Transverse colon (tissue), 4 donors: ENCODE measurements around the gene TEKT4. TPM values are rescaled to one million over a fixed set of nuclear protein-coding genes. Genes with fewer than 3 reads are reported as not detected.
"Not testable (repeated sequence)": the region's sequence is repeated elsewhere in the genome, so short reads cannot be mapped to it uniquely, and the experiment has no call there.

Source experiments
- DNase-seq: peaks from one replicate; pipeline ENCODE4 v3.0.0-alpha.2; 2019
- H3K27ac ChIP-seq, 4 donors: fragments of 200-600 bp; sonication (generic); 2 replicates each; pipeline ENCODE4 v1.5.1; 2016 to 2018; ENCODE audit warnings: inconsistent platforms in 4 of 4
- H3K27me3 ChIP-seq: fragments of 200-600 bp; sonication (generic); 2 replicates; pipeline ENCODE4 v1.5.1; 2017; ENCODE audit warnings: inconsistent platforms
- H3K36me3 ChIP-seq, 4 donors: fragments of 200-600 bp; sonication (generic); 2 replicates each; pipeline ENCODE4 v1.5.1; 2017 to 2019; ENCODE audit warnings: inconsistent platforms in 4 of 4
- H3K4me1 ChIP-seq, 4 donors: fragments of 200-600 bp; sonication (generic); 2 replicates each; pipeline ENCODE4 v1.5.1; 2017 to 2020; ENCODE audit warnings: inconsistent platforms in 4 of 4
- H3K4me3 ChIP-seq, 4 donors: fragments of 200-600 bp; sonication (generic); 1 replicate in 1 of 4; 2 replicates in 3 of 4; pipeline versions ENCODE4 v1.5.1 to v1.6.1; 2017 to 2019; ENCODE audit warnings: inconsistent platforms in 4 of 4
- H3K9me3 ChIP-seq, 2 donors: fragments of 200-600 bp; sonication (generic); 2 replicates each; pipeline ENCODE4 v1.5.1; 2017 to 2019; ENCODE audit warnings: inconsistent platforms in 2 of 2
- EP300 ChIP-seq: sonication (generic); formaldehyde crosslinking; IDR thresholded peaks from one replicate; pipeline ENCODE4 v1.6.1; 2017; ENCODE audit warnings: antibody characterized with exemption, low read depth
- POLR2A ChIP-seq: fragments of 450-650 bp; IDR thresholded peaks from one replicate; pipeline ENCODE4 v1.6.1; 2016; ENCODE audit warnings: antibody characterized with exemption, mild to moderate bottlenecking, moderate library complexity
- POLR2AphosphoS5 ChIP-seq, 3 donors: sonication (generic); formaldehyde crosslinking; IDR thresholded peaks; one replicate each; pipeline ENCODE4 v1.6.1; 2016; ENCODE audit warnings: antibody characterized with exemption in 3 of 3
- WGBS, 2 donors: methylation state at CpG; one replicate each; pipeline ENCODE4 v1.1.5; 2018; ENCODE audit warnings: low coverage in 1 of 2; 5-methylcytosine and 5-hydroxymethylcytosine counted together
- in situ Hi-C, 4 donors: fragments of 200-750 bp; cut with MboI; loops; one replicate each; pipeline versions ENCODE4 v1.15.0 to v1.15.1; 2017; ENCODE audit warnings: low sequenced_read_pairs in 3 of 4, low pct_ligation_motif_present in 1 of 4, low pct_unique_long_range_greater_than_20kb in 1 of 4
- intact Hi-C: fragments of 100-400 bp; cut with DNase I; formaldehyde crosslinking; loops from one replicate; pipeline ENCODE4 v1.15.1; 2023; ENCODE audit warnings: low total_unique reads
- total RNA-seq, 4 donors: library from RNA; depleted of rRNA; stranded (reverse); fragments of >200 nt; gene quantifications; one replicate each; pipeline ENCODE4 v1.1.0, GENCODE V29; 2016
- TF ChIP-seq, protein P1 (sequence below), 5 experiments: fragments of 200-600 bp in 3 of 5; fragments of 450-650 bp in 2 of 5; sonication (generic) in 3 of 5; IDR thresholded peaks; 1 replicate in 2 of 5; 2 replicates in 3 of 5; pipeline ENCODE4 v1.5.1; 2016 to 2017; ENCODE audit warnings: antibody characterized with exemption in 5 of 5, inconsistent platforms in 3 of 5, mild to moderate bottlenecking in 2 of 5, moderate library complexity in 1 of 5

Gene TEKT4
- total RNA-seq, 4 donors from 2014 or later, result not detected

DNA sequence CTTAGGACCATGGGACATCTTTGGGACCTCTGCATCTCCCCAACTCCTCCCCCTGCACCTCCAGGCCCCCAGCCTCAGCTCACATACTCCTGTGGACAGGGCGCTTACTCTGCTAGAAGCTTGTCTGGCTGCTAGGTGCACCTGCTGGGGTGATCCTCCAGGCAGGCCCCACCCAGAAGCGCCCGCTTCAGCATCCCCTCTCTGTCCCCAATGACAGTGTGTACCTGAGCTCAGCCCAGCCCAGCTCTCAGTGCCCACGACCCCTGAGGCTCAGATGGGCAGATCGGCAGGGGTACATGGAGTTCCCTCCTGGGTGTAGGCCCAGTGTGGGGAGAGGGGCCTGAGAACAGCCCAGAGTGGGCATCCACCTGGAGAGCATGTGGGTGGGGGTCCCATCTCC is 5.9 kb downstream of the TEKT4 start:
- intact Hi-C loops (no loop called here), in situ Hi-C loops (no loop called here)
- no peaks in the 10 kb centered on the region for H3K9me3 ChIP-seq
- peaks cover 22% of the 10 kb centered on the region for H3K27me3 ChIP-seq
- TF ChIP-seq POLR2AphosphoS5 (IDR thresholded peaks at IDR 0.05), result no peak
- TF ChIP-seq POLR2A, result no peak
- TF ChIP-seq, protein P1, sequence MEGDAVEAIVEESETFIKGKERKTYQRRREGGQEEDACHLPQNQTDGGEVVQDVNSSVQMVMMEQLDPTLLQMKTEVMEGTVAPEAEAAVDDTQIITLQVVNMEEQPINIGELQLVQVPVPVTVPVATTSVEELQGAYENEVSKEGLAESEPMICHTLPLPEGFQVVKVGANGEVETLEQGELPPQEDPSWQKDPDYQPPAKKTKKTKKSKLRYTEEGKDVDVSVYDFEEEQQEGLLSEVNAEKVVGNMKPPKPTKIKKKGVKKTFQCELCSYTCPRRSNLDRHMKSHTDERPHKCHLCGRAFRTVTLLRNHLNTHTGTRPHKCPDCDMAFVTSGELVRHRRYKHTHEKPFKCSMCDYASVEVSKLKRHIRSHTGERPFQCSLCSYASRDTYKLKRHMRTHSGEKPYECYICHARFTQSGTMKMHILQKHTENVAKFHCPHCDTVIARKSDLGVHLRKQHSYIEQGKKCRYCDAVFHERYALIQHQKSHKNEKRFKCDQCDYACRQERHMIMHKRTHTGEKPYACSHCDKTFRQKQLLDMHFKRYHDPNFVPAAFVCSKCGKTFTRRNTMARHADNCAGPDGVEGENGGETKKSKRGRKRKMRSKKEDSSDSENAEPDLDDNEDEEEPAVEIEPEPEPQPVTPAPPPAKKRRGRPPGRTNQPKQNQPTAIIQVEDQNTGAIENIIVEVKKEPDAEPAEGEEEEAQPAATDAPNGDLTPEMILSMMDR (IDR thresholded peaks at IDR 0.05), result no peak
- no peak for DNase-seq
- H3K4me3 ChIP-seq, result no peak overlapping the region
- H3K36me3 ChIP-seq, result no peaks in the 10 kb centered on the region
- no peak overlapping the region for H3K27ac ChIP-seq
- no peaks in the 10 kb centered on the region for H3K4me1 ChIP-seq
- WGBS, 2 donors, result 100% methylated on average over 3 of the region's 5 CpGs; no CpG with 5 or more reads in 1 of the 2 donors

DNA sequence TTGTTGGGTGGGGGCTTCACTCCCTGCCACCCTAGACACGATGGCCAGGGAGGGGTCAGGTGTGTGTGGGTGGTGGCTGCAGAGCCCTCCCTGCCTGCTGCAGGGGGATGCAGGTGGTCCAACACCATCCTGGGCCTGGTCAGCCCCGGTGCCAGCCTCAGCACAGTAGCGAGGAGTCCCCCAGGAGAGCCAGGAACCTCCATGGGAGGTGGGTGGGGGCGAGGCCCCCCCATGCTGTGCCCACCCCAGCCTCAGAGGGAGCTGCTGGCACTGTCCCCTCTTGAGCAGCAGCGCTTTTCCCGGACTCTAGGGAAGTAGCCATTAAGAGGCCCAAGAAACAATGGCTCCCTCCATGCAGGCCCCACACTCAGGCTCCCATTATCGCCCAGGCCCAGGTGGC is 7.3 kb downstream of the TEKT4 start:
- H3K36me3 ChIP-seq, H3K4me3 ChIP-seq, in situ Hi-C loops, DNase-seq, H3K4me1 ChIP-seq, intact Hi-C loops, H3K27ac ChIP-seq, H3K9me3 ChIP-seq: not testable (repeated sequence)
- H3K27me3 ChIP-seq, result peaks cover 12% of the 10 kb centered on the region
- 88% methylated on average over 7 of the region's 7 CpGs; no CpG with 5 or more reads in 1 of the 2 donors for WGBS, 2 donors

GRCh38 chr2:94879314-94879981 is 8.2 kb downstream of the TEKT4 start:
- DNase-seq, result no peak
- in situ Hi-C loops (no loop called here), intact Hi-C loops (no loop called here)
- WGBS, 2 donors, result 86% methylated on average over 8 of the region's 9 CpGs; no CpG with 5 or more reads in 1 of the 2 donors
- H3K36me3 ChIP-seq, result no peaks in the 10 kb centered on the region
- TF ChIP-seq POLR2AphosphoS5 (IDR thresholded peaks at IDR 0.05), result no peak
- TF ChIP-seq POLR2A, result no peak
- no peak for TF ChIP-seq EP300
- TF ChIP-seq, protein P1 (IDR thresholded peaks at IDR 0.05), result no peak
- H3K9me3 ChIP-seq, result no peaks in the 10 kb centered on the region
- no peak overlapping the region for H3K27ac ChIP-seq
- H3K4me3 ChIP-seq, result no peak overlapping the region
- no peaks in the 10 kb centered on the region for H3K4me1 ChIP-seq
- H3K27me3 ChIP-seq, result peaks cover 3% of the 10 kb centered on the region

GRCh38 chr2:94879982-94880377 is 8.8 kb downstream of the TEKT4 start:
- Histone ChIP-seq H3K27ac (no peak overlapping the region), H3K9me3 (no peaks in the 10 kb centered on the region), H3K4me3 (no peak overlapping the region), H3K4me1 (no peaks in the 10 kb centered on the region), H3K27me3 (no peaks in the 10 kb centered on the region), H3K36me3 (no peaks in the 10 kb centered on the region)
- in situ Hi-C loops, result no loop called here
- DNase-seq, result no peak
- intact Hi-C loops, result no loop called here
- 82% methylated on average over 11 of the region's 11 CpGs; no CpG with 5 or more reads in 1 of the 2 donors for WGBS, 2 donors
- TF ChIP-seq EP300 (no peak), POLR2AphosphoS5 (IDR thresholded peaks at IDR 0.05) (no peak), POLR2A (no peak)
- TF ChIP-seq, protein P1 (IDR thresholded peaks at IDR 0.05), result no peak

GRCh38 chr2:94880507-94880906 is 9.3 kb downstream of the TEKT4 start:
- no peak for TF ChIP-seq POLR2AphosphoS5 (IDR thresholded peaks at IDR 0.05)
- in situ Hi-C loops, result no loop called here
- Histone ChIP-seq H3K4me3 (no peak overlapping the region), H3K27ac (no peak overlapping the region), H3K9me3 (no peaks in the 10 kb centered on the region), H3K36me3 (no peaks in the 10 kb centered on the region), H3K27me3 (no peaks in the 10 kb centered on the region), H3K4me1 (no peaks in the 10 kb centered on the region)
- 75% methylated on average over 8 of the region's 8 CpGs; no CpG with 5 or more reads in 1 of the 2 donors for WGBS, 2 donors
- intact Hi-C loops, result no loop called here
- no peak for DNase-seq
